ENCODE measurements around the gene TMPRSS13.

TMPRSS13 gene

GRCh38 chr11:117946842-117947526, 17.8 kb upstream of the TMPRSS13 start:
- no peak; the same call in 1 of the 2 replicates for TF ChIP-seq JUND (IDR thresholded peaks at IDR 0.05; ENCODE audit: low read depth)
- peak; percentile 70 to 90 for DNase-seq (ENCODE audit: low read depth in 1 of 2, low spot score in 1 of 2)
- in situ Hi-C loops (cut with HindIII; ENCODE audit: low pct_unique_long_range_greater_than_20kb, low sequenced_read_pairs) = no loop called here

- in situ Hi-C loops (cut with HindIII; ENCODE audit: low pct_unique_long_range_greater_than_20kb, low sequenced_read_pairs) = no loop called here
- no peak; the same call in 1 of the 2 replicates for TF ChIP-seq JUND (IDR thresholded peaks at IDR 0.05; ENCODE audit: low read depth)
- no peak for DNase-seq (ENCODE audit: low read depth in 1 of 2, low spot score in 1 of 2)
Measured at GRCh38 chr11:117946156-117946841, 17.1 kb upstream of the TMPRSS13 start.

- DNase-seq (ENCODE audit: low read depth in 1 of 2, low spot score in 1 of 2) = no peak
- no peak for TF ChIP-seq JUND (IDR thresholded peaks at IDR 0.05; ENCODE audit: low read depth)
- in situ Hi-C loops (cut with HindIII; ENCODE audit: low pct_unique_long_range_greater_than_20kb, low sequenced_read_pairs) = no loop called here
Measured at GRCh38 chr11:117945047-117945810, 16.0 kb upstream of the TMPRSS13 start.

- no peak for TF ChIP-seq JUND (IDR thresholded peaks at IDR 0.05; ENCODE audit: low read depth)
- in situ Hi-C loops (cut with HindIII; ENCODE audit: low pct_unique_long_range_greater_than_20kb, low sequenced_read_pairs) = no loop called here
Measured at GRCh38 chr11:117944554-117944953, 15.4 kb upstream of the TMPRSS13 start.

GRCh38 chr11:117941976-117942654, 12.9 kb upstream of the TMPRSS13 start:
- in situ Hi-C loops (cut with HindIII; ENCODE audit: low pct_unique_long_range_greater_than_20kb, low sequenced_read_pairs) = no loop called here
- TF ChIP-seq JUND (IDR thresholded peaks at IDR 0.05; ENCODE audit: low read depth) = no peak
- no peak for DNase-seq (ENCODE audit: low read depth in 1 of 2, low spot score in 1 of 2)

More at GRCh38 chr11:117944554-117944953, 15.4 kb upstream of the TMPRSS13 start:
- DNase-seq (ENCODE audit: low read depth in 1 of 2, low spot score in 1 of 2) = no peak

- DNase-seq (ENCODE audit: low read depth in 1 of 2, low spot score in 1 of 2) = peak in 1 of 2 experiments; percentile 69
- no peak for TF ChIP-seq JUND (IDR thresholded peaks at IDR 0.05; ENCODE audit: low read depth)
- in situ Hi-C loops (cut with HindIII; ENCODE audit: low pct_unique_long_range_greater_than_20kb, low sequenced_read_pairs) = no loop called here
Measured at GRCh38 chr11:117941163-117941707, 12.0 kb upstream of the TMPRSS13 start.

GRCh38 chr11:117940736-117941135, 11.5 kb upstream of the TMPRSS13 start:
- TF ChIP-seq JUND (IDR thresholded peaks at IDR 0.05; ENCODE audit: low read depth) = no peak
- in situ Hi-C loops (cut with HindIII; ENCODE audit: low pct_unique_long_range_greater_than_20kb, low sequenced_read_pairs) = no loop called here
- no peak for DNase-seq (ENCODE audit: low read depth in 1 of 2, low spot score in 1 of 2)

GRCh38 chr11:117936973-117937372, 7.8 kb upstream of the TMPRSS13 start:
- no peak for TF ChIP-seq JUND (IDR thresholded peaks at IDR 0.05; ENCODE audit: low read depth)
- in situ Hi-C loops (cut with HindIII; ENCODE audit: low pct_unique_long_range_greater_than_20kb, low sequenced_read_pairs) = no loop called here
- DNase-seq (ENCODE audit: low read depth in 1 of 2, low spot score in 1 of 2) = no peak

GRCh38 chr11:117934526-117935307, 5.5 kb upstream of the TMPRSS13 start:
- no peak for TF ChIP-seq JUND (IDR thresholded peaks at IDR 0.05; ENCODE audit: low read depth)
- in situ Hi-C loops (cut with HindIII; ENCODE audit: low pct_unique_long_range_greater_than_20kb, low sequenced_read_pairs) = no loop called here
- no peak for DNase-seq (ENCODE audit: low read depth in 1 of 2, low spot score in 1 of 2)

- no peak for DNase-seq (ENCODE audit: low read depth in 1 of 2, low spot score in 1 of 2)
- TF ChIP-seq JUND (IDR thresholded peaks at IDR 0.05; ENCODE audit: low read depth) = no peak
- in situ Hi-C loops (cut with HindIII; ENCODE audit: low pct_unique_long_range_greater_than_20kb, low sequenced_read_pairs) = no loop called here
Measured at GRCh38 chr11:117933930-117934329, 4.7 kb upstream of the TMPRSS13 start.

- no peak for DNase-seq (ENCODE audit: low read depth in 1 of 2, low spot score in 1 of 2)
- in situ Hi-C loops (cut with HindIII; ENCODE audit: low pct_unique_long_range_greater_than_20kb, low sequenced_read_pairs) = no loop called here
- no peak for TF ChIP-seq JUND (IDR thresholded peaks at IDR 0.05; ENCODE audit: low read depth)
Measured at GRCh38 chr11:117933475-117933874, 4.3 kb upstream of the TMPRSS13 start.
